ENCODE data around the gene BTN2A1. TPM values are rescaled to one million over a fixed set of nuclear protein-coding genes. Genes with fewer than 3 reads are reported as not detected.

Gene BTN2A1
- total and polyA plus RNA-seq, 2 of the 13 experiments (the other 11 are each of a cell fraction or from before 2014, with no cell fraction given): 16.4 to 30.4 TPM

- TF ChIP-seq BCLAF1 (IDR thresholded peaks at IDR 0.05) (no peak), ZNF775 (CRISPR knock-in tag; IDR thresholded peaks at IDR 0.05; ENCODE audit: borderline replicate concordance) (no peak), ZNF143 (CRISPR knock-in tag; IDR thresholded peaks at IDR 0.05) (no peak), ZNF30 (CRISPR knock-in tag; IDR thresholded peaks at IDR 0.05) (no peak), ZNF12 (CRISPR knock-in tag; IDR thresholded peaks at IDR 0.05) (no peak), ZNF234 (CRISPR knock-in tag; conservative IDR thresholded peaks at IDR 0.05) (no peak), RBM22 (optimal IDR thresholded peaks at IDR 0.05; ENCODE audit: low read length) (no peak), ZNF883 (CRISPR knock-in tag; IDR thresholded peaks at IDR 0.05; ENCODE audit: not compliant biosample characterization) (no peak), PPARG (CRISPR knock-in tag; conservative IDR thresholded peaks at IDR 0.05) (peak; percentile 45; the same call in 1 of the 2 replicates)
Observed at GRCh38 chr6:26502165-26502564, 44.4 kb downstream of the BTN2A1 start (continued).

GRCh38 chr6:26502626-26503025 lies 44.9 kb downstream of the BTN2A1 start:
- no peak for TF ChIP-seq ZNF768 (CRISPR knock-in tag; IDR thresholded peaks at IDR 0.05)
- Histone ChIP-seq H3K9ac (ENCODE audit: insufficient read depth, low read depth, low read length) (no peak overlapping the region), H3K36me3 (replicated peaks in 1 of 2; ENCODE audit: control insufficient read depth in 1 of 2, insufficient read depth in 2 of 2, low read length in 2 of 2) (no peaks in the 10 kb centered on the region), H3K4me1 (ENCODE audit: insufficient read depth, low read length) (peaks cover 31% of the 10 kb centered on the region), H4K20me1 (ENCODE audit: insufficient read depth, low read length) (no peaks in the 10 kb centered on the region), H3K27ac (ENCODE audit: extremely low read length, insufficient read depth, low read length) (no peak overlapping the region), H3K4me3 (replicated peaks in 1 of 3; ENCODE audit: insufficient read depth in 1 of 3, low read depth in 2 of 3, low read length in 3 of 3) (no peak overlapping the region), H3K9me3 (ENCODE audit: low read length) (no peaks in the 10 kb centered on the region), H3K4me2 (ENCODE audit: low read depth, low read length) (no peak overlapping the region; the same call in 1 of the 2 replicates), H2AFZ (ENCODE audit: low read length) (no peak overlapping the region), H3K27me3 (ENCODE audit: control insufficient read depth in 1 of 2, insufficient read depth in 2 of 2, low read length in 2 of 2) (peaks cover 3 to 23% of the 10 kb centered on the region in 2 experiments; a peak in 4 of 5 replicates), H3K79me2 (ENCODE audit: insufficient read depth, low read length) (no peaks in the 10 kb centered on the region)
- in situ Hi-C loops (cut with HindIII; ENCODE audit: extremely low pct_ligation_motif_present, low pct_unique_long_range_greater_than_20kb) (no loop called here), intact Hi-C loops (cut with micrococcal nuclease; ENCODE audit: unreplicated experiment) (no loop called here)
- no TSS peak for BruUV-seq (replicated peaks)
- ChIA-PET POLR2A (interaction anchor here (1.1 kb wide), 1 partner anchor 13 kb away, joined by 5 read pairs; no protein-coding TSS in a partner anchor), CTCF (ENCODE audit: low intra/inter-chr PET ratio, low total read pairs) (no interaction called here)
- DNase-seq (ENCODE audit: low spot score) (no peak), ATAC-seq (no peak), FAIRE-seq (no peak)
- 39% methylated on average over 3 of the region's 3 CpGs for WGBS (ENCODE audit: low lambda C conversion rate)
